CD4-positive, alpha-beta T cell treated with Interleukin-12 subunit alpha and Interleukin-12 subunit beta, for 1 hour (primary cell): Measurements from ENCODE around the gene PRKRIP1.
"Not testable (repeated sequence)": the region's sequence is repeated elsewhere in the genome, so short reads cannot be mapped to it uniquely, and the experiment has no call there.

Experiments
- DNase-seq: peaks from one replicate; pipeline ENCODE4 v3.0.0-alpha.2; 2020

PRKRIP1 gene

DNA sequence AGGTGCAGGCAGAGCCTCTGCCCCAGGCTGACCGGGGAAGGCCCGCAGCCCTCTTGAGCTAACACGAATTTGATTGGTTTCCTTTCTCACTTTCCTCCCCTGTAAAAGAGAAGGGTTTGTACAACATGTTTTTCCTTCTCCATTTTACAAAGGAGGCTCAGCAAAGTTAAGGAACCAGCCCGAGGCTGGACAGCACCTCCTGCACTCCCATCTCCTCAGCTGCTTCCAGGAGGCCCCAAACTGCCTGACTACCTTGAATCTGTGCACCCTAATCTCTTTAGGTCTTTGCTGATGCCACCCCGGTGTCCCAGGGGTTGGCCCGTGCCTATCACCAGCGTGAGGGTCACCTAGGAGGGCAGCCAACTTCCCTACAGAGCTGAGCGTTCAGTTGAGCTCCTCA lies 64.3 kb downstream of the PRKRIP1 start:
- no peak for DNase-seq

DNA sequence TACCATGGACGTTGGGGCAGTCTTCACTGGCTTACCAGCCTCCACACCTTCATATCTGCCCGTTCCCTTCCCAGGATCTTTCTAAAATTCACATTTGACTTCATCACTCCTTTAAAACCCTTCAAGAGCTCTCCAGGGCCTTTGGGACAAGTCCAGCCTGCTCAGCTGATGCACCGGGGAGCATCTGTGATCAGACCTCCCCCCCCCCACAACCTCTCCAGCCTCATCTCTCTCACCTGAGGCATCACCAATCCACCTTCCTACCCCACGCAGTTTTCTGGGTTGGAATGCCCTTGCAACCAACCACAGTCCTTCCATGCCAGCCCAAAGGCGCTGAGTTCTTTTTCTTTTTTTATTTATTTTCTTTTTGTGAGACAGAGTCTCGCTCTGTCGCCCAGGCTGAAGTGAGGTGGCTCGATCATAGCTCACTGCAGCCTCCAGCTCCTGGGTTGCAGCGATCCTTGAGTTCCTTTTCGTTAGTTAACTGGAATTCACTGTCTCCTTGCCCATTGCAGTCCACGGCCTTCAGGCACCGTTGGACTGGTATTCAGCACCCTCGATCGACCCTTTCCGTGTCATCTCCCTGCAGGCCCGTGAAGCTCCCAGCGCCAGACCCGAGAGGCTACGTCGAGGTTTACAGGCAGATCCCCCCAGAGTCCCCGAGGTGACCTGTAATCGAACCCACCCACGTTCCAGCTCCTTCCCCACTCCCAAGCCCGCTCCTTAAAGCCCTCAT lies 67.8 kb downstream of the PRKRIP1 start:
- DNase-seq = no peak

DNA sequence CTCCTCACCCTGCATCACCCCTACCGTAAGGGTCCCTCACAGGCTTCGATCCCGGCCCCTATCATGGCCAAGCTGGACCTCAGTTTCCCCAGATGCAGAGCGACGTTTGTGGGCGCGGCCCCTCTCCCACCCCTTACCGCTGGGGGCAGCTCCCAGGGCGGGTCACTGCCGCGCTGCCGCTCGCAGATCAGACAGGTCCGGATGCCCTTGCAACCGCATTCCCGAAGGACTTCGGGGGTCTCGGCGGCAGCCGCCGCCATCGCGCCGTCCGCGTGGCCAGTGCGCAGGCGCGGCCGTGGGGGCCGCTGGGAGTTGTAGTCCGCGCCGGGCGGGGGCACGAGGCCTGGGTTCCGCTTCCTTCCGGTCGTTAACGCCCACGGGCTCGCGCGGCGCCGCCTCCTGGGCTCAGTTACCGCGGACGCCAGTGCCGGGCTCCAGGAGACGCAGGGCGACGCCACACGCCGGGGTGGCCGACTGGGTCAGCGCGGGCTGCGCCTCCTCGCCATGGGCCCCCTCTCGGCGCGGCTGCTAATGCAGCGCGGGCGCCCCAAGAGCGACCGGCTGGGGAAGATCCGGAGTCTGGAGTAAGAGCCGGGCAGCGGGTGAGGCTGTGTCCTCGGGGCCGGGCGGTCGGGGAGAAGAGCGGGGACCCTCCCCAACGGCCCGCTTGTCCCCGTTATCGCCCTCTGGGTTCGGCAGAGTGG lies 68.6 kb downstream of the PRKRIP1 start, which contains the start of the genes ALKBH4 and LRWD1:
Gene ALKBH4, minus strand, starts transcription at position 287 of the 704 bp plus-strand sequence. Its CDS starts 27 bp downstream, at position 260.
Gene LRWD1, plus strand, starts transcription at position 408 of the 704 bp plus-strand sequence. Its CDS starts 97 bp downstream, at position 505.
- DNase-seq = peak; percentile 95

DNA sequence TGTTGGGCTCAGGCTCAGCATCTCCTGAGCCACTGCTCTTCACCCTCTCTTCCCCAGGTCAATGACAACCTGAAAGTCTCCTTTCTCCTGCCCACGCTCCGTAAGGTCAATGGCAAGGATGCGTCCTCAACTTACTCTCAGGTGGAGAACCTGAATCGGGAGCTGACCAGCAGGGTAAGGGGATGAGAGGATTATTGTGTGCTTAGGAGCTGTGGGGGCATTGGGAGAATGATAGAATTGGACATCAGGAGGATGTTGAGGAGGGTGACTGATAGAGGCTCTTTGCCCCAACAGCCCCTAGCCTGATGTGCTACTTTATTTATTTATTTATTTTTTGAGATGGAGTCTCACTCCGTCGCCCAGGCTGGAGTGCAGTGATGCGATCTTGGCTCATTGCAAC lies 69.9 kb downstream of the PRKRIP1 start:
- DNase-seq = no peak

DNA sequence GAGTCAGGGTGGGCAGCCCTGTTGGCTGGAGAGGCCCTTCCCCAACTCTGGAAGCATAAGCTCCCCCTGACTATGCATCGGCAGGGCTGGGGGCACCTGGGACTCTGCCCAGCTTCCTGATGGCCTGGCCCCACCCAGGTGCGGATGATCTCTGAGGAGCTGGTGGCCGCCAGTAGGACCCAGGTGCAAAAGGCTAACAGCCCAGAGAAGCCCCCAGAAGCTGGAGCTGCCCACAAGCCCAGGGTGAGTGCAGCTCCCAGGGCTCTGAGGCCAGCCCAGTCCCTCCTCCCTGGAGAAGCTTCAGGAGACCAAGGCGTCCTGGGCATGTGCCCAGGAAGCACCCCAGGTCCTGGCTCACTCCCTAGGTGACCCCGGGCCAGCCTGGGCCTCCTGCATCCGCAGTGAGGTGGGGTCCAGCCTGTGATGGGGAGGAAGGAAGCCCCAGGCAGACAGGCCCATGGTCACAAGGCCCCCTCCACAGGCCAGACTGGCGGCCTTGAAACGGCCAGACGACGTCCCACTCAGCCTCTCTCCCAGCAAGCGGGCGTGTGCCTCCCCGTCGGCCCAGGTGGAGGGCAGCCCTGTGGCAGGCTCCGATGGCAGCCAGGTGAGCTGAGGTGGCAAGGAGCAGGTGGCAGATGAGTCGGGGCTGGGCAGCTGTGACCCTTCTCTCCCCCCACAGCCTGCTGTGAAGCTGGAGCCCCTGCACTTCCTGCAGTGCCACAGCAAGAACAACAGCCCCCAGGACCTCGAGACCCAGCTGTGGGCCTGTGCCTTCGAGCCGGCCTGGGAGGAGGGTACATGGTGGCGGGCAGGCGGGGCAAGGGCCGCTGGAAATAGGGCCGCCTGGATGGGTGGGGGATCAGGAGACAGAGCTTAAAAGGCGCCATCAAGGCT lies 71.7 kb downstream of the PRKRIP1 start:
- DNase-seq = no peak

DNA sequence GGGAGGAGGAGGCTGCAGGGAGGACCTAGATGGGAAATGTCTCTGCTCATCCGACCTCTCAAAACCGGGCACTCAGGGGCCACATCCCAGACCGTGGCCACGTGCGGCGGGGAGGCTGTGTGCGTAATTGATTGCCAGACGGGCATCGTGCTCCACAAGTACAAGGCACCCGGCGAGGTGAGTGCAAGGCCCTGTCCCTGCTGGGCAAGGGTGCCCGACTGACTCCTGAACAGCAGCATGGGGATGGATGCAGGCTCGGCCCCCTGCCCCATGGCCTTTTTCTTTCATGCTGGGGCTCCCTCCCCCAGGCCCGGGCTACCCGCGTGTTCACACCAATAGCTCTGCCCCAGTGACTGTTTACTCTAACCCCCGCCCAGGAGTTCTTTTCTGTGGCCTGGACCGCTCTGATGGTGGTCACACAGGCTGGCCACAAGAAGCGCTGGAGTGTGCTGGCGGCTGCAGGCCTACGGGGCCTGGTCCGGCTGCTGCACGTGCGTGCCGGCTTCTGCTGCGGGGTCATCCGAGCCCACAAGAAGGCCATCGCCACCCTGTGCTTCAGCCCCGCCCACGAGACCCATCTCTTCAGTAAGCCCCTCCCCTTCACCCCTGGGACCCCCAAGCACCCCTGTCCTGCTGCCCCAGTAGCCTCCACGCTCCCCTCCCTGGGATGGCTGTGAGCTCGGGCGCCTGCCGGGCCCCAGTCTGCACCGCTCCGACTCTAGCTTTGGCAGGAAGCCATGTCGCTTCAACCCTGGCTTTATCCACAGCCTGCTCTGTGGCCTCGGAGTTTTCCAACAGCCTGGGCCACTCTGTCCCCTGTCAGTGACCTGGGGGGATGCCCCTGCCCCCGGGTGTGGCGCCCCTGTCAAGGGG lies 72.6 kb downstream of the PRKRIP1 start:
- DNase-seq = no peak

DNA sequence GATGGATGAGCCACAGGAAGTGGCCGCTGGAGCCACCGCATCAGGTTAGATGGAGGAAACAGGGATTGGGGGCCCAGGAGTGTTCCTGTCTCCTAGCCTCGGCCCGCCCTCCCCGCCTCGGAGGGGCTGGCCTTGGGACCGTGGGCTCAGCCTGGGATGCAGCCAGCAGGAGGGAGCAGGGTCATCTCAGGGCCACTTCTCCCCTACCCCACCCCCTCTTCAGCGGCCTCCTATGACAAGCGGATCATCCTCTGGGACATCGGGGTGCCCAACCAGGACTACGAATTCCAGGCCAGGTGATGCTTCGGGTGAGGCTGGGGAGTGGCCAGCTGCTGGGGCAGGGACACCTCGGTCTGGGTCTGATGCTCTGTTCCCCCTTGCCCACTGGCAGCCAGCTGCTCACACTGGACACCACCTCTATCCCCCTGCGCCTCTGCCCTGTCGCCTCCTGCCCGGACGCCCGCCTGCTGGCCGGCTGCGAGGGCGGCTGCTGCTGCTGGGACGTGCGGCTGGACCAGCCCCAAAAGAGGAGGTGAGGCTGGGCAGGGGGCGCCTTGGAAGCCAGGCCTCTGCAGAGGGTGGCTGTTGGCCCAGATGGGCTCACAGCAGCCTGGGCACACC lies 73.3 kb downstream of the PRKRIP1 start:
- no peak for DNase-seq

DNA sequence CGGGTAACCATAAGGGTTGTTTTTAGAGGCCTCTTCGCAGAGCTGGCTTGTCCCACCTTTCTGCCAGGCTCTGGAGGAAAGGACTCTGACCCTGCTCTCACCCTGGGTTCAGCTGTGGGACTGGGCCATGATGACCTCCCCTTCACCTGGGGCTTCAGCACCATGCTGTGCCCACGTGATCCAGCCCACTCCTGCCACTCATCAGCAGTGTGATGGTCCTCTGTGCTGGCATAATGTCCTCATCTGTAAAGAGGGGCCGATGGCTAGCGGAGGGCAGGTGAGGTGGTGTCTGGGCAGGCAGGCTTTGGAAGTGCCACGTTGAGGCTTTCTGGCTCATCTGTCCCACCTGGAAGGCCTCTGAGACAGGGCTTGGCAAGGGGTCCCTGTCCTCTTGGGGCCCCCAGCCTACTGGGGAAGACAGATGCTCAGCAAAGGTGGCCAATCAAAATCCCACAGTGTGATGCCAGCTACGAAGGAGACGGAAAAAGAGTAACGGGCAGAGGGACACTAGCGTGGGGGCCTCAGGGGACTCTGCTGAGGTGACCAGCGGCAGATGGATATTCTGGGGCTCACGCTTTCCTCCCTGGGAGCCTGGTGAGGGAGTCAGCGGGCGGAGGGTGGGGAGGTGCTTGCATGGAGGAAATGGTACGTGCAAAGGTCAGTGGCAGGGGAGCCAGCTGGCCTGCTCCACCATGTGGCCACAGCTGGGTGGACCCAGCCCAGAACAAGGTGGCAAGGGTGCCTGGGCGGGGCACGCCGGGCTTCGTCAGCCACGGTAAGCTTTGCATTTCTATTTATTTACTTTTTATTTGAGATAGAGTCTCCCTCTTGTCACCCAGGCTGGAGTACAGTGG lies 74.0 kb downstream of the PRKRIP1 start:
- no peak for DNase-seq

DNA sequence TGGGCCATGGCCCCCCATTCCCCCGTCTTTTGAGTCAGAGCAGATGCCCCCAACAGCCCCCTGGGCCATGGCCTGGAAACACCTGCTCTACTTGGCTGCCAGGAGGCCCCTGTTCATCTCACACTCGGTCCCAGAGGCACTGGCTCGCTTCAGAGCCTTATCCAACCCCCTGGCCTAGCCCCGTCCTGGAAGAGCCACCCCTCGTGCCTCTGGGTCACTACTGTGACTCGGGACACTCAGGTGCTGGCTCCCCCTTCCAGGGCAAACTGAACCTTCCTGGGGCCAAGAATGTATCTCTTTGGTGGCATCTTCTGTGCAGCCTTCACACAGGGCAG lies 75.6 kb downstream of the PRKRIP1 start:
- DNase-seq = no peak

DNA sequence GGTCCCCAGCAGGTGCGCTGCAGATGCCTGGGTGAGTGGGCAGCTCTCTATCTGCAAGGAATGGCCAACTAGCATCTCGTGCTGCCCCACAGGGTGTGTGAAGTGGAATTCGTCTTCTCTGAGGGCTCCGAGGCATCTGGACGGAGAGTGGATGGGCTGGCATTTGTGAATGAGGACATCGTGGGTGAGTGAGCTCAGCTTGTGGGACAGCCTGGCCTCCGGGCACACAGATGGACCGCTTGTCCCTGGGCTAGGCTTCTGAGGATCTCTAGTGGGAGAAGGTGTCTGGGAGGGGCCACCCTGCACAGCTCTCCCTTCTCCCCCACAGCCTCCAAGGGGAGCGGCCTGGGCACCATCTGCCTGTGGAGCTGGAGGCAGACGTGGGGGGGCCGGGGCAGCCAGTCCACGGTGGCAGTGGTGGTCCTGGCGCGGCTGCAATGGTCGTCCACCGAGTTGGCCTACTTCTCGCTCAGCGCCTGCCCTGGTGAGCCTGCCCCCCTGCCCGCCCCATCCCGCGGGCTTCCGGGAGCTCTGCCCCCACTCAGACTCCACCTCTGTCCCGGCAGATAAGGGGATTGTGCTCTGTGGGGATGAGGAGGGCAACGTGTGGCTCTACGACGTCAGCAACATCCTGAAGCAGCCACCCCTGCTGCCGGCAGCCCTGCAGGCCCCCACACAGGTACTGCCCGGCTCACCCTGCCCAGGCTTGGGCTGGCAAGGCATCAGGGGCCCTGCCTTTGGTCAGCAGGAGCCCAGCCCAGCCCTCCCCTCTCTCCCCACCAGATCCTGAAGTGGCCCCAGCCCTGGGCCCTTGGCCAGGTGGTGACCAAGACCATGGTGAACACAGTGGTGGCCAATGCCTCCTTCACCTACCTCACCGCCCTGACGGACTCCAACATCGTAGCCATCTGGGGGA lies 76.2 kb downstream of the PRKRIP1 start:
- DNase-seq = no peak

DNA sequence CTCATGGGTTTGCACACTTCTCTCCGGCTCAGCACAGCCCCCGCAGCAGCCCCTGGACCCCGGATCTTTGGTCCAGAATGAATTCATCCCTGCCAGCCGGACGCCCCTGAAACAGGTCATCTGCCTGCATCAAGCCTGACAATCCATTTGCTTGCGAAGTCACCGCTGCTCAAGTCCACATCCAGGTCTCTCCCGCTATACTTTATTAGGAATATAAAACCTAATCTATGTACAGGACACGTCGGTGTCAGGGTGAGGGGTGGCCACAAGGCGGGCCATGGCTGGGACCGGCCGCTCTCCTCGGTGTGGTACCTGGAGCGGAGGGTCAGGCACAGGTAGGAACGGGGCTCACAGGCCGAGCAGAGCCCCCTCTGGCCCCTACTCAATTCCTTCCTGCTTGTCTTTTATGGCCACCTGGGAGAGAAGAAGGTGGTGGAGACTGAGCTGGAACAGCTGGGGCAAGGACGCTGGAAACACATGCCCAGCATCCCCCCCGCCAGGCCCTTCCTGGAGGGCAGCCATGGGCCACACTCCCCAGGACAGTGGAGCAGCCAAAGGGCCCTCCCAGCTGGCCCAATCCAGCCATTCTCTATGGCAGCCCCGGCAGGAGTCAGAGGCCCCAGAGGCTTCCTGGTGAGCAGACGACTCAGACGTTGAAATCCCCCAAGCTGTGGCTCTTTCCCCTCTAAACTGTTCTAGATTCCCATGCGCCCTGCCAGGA lies 77.3 kb downstream of the PRKRIP1 start:
- no peak for DNase-seq

DNA sequence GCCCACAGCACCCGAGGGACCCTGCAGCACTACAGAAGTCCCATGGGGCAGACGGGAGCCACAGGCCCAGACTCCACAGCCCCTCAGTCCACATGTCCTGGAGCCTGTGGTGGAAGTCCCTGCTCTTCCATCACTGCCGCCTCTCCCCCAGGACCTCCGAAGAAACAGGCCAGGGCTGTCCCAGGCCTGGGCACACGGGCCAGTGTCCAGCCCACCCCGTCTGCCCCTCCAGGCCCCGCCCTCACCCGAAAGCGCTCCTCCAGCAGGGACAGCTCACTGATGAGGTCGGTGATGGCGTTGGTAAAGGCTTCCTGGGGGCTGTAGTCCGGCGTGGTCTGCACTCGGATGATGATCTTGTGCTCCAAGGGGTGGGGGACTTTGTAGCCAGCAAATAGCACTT lies 78.0 kb downstream of the PRKRIP1 start:
- not testable (repeated sequence) for DNase-seq

DNA sequence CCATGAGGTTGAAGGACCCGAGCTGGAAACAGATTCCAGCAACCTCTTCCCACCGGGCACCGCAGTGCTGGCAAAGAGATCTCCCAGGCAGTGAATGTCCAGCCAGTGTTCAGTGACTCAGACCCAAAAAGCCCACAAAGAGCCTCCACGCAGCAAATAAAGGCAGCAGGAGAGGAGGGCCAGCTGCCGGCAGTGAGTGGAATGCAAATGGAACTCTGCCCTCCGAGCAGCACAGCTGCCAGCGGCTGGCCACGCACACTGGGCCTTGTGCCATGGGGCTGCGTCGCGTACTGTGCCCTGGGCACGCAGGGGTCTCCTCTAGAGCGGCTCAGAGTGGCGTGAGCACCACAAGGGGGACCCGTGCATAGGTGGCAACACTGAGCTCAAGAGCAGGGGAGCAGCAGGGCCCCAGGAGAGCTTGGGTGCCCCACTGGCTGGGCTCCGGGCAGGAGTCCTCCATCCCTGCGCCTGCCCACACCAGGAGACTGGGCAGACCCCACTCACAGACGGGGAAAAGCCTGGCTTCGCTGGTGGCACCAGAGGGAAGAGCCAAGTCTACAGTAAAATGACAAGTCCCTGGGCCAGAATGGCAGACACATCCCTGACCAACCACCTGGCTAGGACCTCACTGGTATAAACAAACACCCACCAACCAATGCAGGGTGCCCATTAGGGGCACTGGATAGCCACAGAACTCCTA lies 78.7 kb downstream of the PRKRIP1 start:
- not testable (repeated sequence) for DNase-seq
